Smooth muscle cell (in vitro differentiated cells): ENCODE data around the gene TBC1D22A. TPM values are rescaled to one million over a fixed set of nuclear protein-coding genes. Genes with fewer than 3 reads are reported as not detected.

Experiments
- DNase-seq: peaks from one replicate; lab custom pipeline; 2025; ENCODE audit not compliant: unreplicated experiment; lab: John Stamatoyannopoulos, UW
- H2AFZ ChIP-seq: fragments of 200-600 bp; sonication (generic); 2 replicates; pipeline ENCODE4 v1.6.0; 2016; ENCODE audit warnings: antibody characterized with exemption, low read depth, mild to moderate bottlenecking
- H3F3A ChIP-seq: fragments of 200-600 bp; sonication (generic); 2 replicates; pipeline ENCODE4 v1.6.0; 2017; ENCODE audit warnings: antibody characterized with exemption, low read depth
- H3K27ac ChIP-seq: fragments of 200-600 bp; sonication (generic); 2 replicates; pipeline ENCODE4 v1.5.1; 2016; ENCODE audit warnings: low read depth, mild to moderate bottlenecking
- H3K27me3 ChIP-seq: fragments of 200-600 bp; sonication (generic); 2 replicates; pipeline ENCODE4 v1.6.1; 2016; ENCODE audit warnings: low read depth, mild to moderate bottlenecking
- H3K36me3 ChIP-seq: fragments of 200-600 bp; sonication (generic); 2 replicates; pipeline ENCODE4 v1.5.1; 2016; ENCODE audit warnings: low read depth
- H3K4me1 ChIP-seq: fragments of 200-600 bp; sonication (generic); 2 replicates; pipeline ENCODE4 v1.5.1; 2016; ENCODE audit warnings: low read depth
- H3K4me2 ChIP-seq: fragments of 200-600 bp; sonication (generic); 2 replicates; pipeline ENCODE4 v1.6.0; 2016; ENCODE audit warnings: mild to moderate bottlenecking
- H3K4me3 ChIP-seq: fragments of 200-600 bp; sonication (generic); 2 replicates; pipeline ENCODE4 v1.5.1; 2016; ENCODE audit warnings: mild to moderate bottlenecking
- H3K79me2 ChIP-seq: fragments of 200-600 bp; sonication (generic); 2 replicates; pipeline ENCODE4 v1.6.0; 2016; ENCODE audit warnings: low read depth, mild to moderate bottlenecking
- H3K9ac ChIP-seq: fragments of 200-600 bp; sonication (generic); 2 replicates; pipeline ENCODE4 v1.6.0; 2016; ENCODE audit warnings: low read depth
- H3K9me3 ChIP-seq: fragments of 200-600 bp; sonication (generic); replicated peaks from 2 replicates; pipeline ENCODE4 v1.5.1; 2016; ENCODE audit warnings: low read depth
- H4K20me1 ChIP-seq: fragments of 200-600 bp; sonication (generic); 2 replicates; pipeline ENCODE4 v1.6.0; 2016; ENCODE audit warnings: low read depth
- CTCF ChIP-seq: fragments of 200-600 bp; sonication (generic); IDR thresholded peaks from 2 replicates; pipeline ENCODE4 v1.5.1; 2017; ENCODE audit warnings: borderline replicate concordance, mild to moderate bottlenecking, antibody characterized with exemption; ENCODE audit not compliant: insufficient read depth, poor library complexity, severe bottlenecking
- WGBS: methylation state at CpG from one replicate; pipeline ENCODE4 v1.1.7; 2016; ENCODE audit warnings: low lambda C conversion rate; 5-methylcytosine and 5-hydroxymethylcytosine counted together
- polyA plus RNA-seq: library from polyadenylated mRNA; unstranded; fragments of >200 nt; fragmentation: Nextera tagmentation; extraction: Ambion mirVana; gene quantifications from 2 replicates; pipeline ENCODE4 v1.2.1, GENCODE V29; 2016
- total RNA-seq: library from RNA; depleted of rRNA; stranded (reverse); fragments of >200 nt; gene quantifications from 2 replicates; pipeline ENCODE4 v1.2.3, GENCODE V29; 2014

TBC1D22A gene
- total and polyA plus RNA-seq, 2 experiments from 2014 or later, result 12.5 to 14.4 TPM

GRCh38 chr22:47055921-47056320, 293.5 kb downstream of the TBC1D22A start:
- no peak for DNase-seq
- H2AFZ ChIP-seq, result no peak overlapping the region
- WGBS, result 92% methylated on average over 15 of the region's 15 CpGs

GRCh38 chr22:47056361-47056760, 293.9 kb downstream of the TBC1D22A start:
- no peaks in the 10 kb centered on the region for H3F3A ChIP-seq

More at GRCh38 chr22:47055921-47056320, 293.5 kb downstream of the TBC1D22A start:
- Histone ChIP-seq H3K4me3 (no peak overlapping the region), H3F3A (no peaks in the 10 kb centered on the region), H3K27ac (no peak overlapping the region), H3K9ac (no peak overlapping the region), H3K4me1 (no peaks in the 10 kb centered on the region), H4K20me1 (peaks cover 7% of the 10 kb centered on the region), H3K36me3 (no peaks in the 10 kb centered on the region), H3K4me2 (no peak overlapping the region), H3K27me3 (no peaks in the 10 kb centered on the region), H3K79me2 (no peaks in the 10 kb centered on the region), H3K9me3 (no peaks in the 10 kb centered on the region)
- TF ChIP-seq CTCF, result no peak

GRCh38 chr22:47056776-47057470, 294.5 kb downstream of the TBC1D22A start:
- Histone ChIP-seq H3K9ac (no peak overlapping the region), H3K4me1 (no peaks in the 10 kb centered on the region), H3K4me3 (no peak overlapping the region), H3K79me2 (no peaks in the 10 kb centered on the region), H3K4me2 (no peak overlapping the region), H3K27me3 (no peaks in the 10 kb centered on the region), H2AFZ (no peak overlapping the region), H3K27ac (no peak overlapping the region), H4K20me1 (peaks cover 7% of the 10 kb centered on the region), H3K9me3 (no peaks in the 10 kb centered on the region), H3K36me3 (no peaks in the 10 kb centered on the region), H3F3A (no peaks in the 10 kb centered on the region)
- DNase-seq, result no peak
- no peak for TF ChIP-seq CTCF
- 98% methylated on average over 18 of the region's 18 CpGs for WGBS

More at GRCh38 chr22:47056361-47056760, 293.9 kb downstream of the TBC1D22A start:
- Histone ChIP-seq H3K4me1 (no peaks in the 10 kb centered on the region), H3K4me2 (no peak overlapping the region), H4K20me1 (peaks cover 7% of the 10 kb centered on the region), H3K4me3 (no peak overlapping the region), H3K36me3 (no peaks in the 10 kb centered on the region), H3K27me3 (no peaks in the 10 kb centered on the region), H3K9me3 (no peaks in the 10 kb centered on the region), H3K27ac (no peak overlapping the region), H3K79me2 (no peaks in the 10 kb centered on the region), H3K9ac (no peak overlapping the region), H2AFZ (no peak overlapping the region)
- 91% methylated on average over 9 of the region's 9 CpGs for WGBS
- no peak for TF ChIP-seq CTCF
- DNase-seq, result no peak
